DMS153 (cell line): ENCODE measurements around the gene SLC31A2.

Source experiments
- DNase-seq: peaks from one replicate; lab custom pipeline; 2025; lab: John Stamatoyannopoulos, UW

Gene SLC31A2

GRCh38 chr9:113151696-113152630 is 1.2 kb downstream of the SLC31A2 start:
- no peak for DNase-seq

- DNase-seq: no peak
Observed at GRCh38 chr9:113152699-113153098, 1.9 kb downstream of the SLC31A2 start.

- no peak for DNase-seq
Observed at GRCh38 chr9:113153599-113153998, 2.8 kb downstream of the SLC31A2 start.

GRCh38 chr9:113154471-113154870 is 3.7 kb downstream of the SLC31A2 start:
- DNase-seq: no peak

- DNase-seq: no peak
Observed at GRCh38 chr9:113154946-113155345, 4.1 kb downstream of the SLC31A2 start.

GRCh38 chr9:113155911-113156588 is 5.2 kb downstream of the SLC31A2 start:
- DNase-seq: no peak

DNA sequence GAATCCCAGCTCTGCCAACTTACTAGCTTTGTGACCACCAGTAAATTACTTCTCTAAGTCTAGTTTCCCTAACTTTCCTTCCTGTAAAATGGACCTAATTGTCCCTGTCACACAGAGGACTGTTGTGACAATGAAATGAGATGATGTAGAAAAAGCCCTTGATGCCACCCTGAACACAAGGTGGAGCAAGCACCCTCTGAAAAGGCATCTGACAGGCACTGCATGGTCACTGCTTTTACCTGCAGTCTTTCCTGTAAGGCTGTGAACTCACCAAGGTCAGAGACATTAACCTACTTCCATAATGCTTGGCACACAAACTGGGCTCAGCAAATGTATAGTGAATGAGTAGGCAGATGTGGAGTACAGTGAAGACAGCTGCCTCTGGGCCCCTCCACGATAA is 6.1 kb downstream of the SLC31A2 start:
- DNase-seq: no peak

DNA sequence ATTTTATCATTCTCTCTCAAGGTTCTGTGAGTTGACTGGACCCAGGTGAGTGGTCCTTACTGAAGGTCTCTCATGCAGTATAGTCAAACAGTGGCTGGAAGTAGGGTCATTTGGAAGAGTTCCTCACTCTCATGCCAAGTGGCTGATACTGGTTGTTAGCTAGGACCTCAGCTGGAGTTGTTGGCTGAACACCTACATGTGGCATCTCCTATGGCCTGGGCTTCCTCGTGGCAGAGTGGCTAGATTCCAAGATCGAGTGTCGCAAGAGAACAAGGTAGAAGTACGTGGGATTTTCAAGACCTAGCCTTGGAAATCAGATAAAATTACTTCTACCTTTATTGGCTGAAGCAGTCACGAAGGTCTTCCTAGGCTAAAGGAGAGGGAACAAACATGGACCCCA is 7.6 kb downstream of the SLC31A2 start:
- no peak for DNase-seq

DNA sequence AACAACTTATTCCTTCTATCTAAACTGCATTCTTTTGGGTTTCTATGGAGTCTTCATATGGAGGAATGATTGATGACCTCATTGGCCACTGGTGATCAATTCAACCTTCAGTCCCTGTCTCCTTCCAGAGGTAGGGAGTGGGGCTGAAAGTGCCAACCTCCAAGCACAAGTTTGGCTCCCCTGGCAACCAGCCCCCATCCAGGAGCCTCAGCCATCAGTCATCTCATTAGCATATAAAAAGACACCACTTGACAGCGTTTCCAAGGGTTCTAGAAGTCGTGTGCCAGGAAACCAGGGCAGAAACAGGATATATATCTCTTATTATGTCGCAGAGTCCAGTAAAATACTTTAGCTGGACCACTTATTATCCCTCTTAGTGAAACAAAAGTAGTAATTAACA is 9.8 kb downstream of the SLC31A2 start:
- DNase-seq: no peak

- no peak for DNase-seq
Observed at GRCh38 chr9:113163001-113163400, 12.2 kb downstream of the SLC31A2 start.

DNA sequence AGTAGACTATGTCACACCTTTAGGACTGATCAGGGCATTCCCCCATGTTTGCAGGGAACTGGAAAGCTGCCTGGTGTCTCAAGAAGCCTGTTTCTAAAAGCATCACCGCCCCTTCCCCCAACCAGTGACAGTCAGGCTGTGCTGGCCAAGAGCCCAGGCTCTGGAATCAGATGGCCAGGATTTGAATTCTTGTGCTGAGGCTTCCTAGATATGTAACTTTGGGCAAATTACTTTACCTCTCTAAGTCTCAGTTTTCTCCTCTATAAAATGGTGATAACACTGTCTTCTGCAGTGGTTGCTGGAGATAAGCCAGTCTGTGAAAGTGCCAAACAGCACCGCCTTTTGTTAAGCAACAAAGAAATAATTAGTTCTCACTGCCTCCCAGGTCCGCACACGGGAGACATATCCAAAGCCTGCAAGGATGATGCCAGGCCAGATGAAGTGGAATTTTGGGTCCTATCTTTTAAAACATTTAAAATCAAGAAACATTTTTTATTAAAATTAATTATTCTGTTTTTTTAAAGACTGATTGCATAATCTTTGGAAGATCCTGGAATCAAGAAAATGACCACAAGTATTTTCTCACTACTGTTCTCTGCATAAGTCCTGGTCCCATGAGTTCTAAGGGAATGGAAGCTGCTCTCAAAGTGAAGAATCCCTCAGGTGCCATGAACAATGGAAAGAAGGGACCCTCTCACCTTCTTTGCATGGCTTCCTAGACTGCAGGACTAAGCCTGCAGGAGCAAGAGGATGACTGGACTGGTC is 13.9 kb downstream of the SLC31A2 start:
- DNase-seq: no peak

- no peak for DNase-seq
Observed at GRCh38 chr9:113166039-113166438, 15.2 kb downstream of the SLC31A2 start.

- no peak for DNase-seq
Observed at GRCh38 chr9:113168809-113169208, 18.0 kb downstream of the SLC31A2 start.

GRCh38 chr9:113173341-113173740 is 22.5 kb downstream of the SLC31A2 start:
- DNase-seq: no peak

DNA sequence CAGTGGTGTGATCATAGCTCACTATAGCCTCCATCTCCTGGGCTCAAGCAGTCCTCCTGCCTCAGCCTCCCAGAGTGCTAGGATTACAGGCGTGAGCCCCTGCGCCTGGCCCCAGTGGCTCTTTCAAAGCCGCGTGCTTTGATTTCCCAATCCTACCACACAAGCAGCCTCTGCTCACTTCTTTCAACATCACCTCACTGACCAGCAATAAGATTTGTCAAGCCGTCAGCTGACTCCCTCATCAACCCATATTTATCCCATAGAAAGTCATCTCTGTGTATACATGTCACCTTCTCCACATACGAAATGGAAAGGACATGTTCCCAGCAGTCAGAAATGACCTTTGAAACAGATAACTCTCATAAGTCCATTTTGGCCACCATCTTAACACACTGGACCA is 26.0 kb downstream of the SLC31A2 start:
- no peak for DNase-seq

DNA sequence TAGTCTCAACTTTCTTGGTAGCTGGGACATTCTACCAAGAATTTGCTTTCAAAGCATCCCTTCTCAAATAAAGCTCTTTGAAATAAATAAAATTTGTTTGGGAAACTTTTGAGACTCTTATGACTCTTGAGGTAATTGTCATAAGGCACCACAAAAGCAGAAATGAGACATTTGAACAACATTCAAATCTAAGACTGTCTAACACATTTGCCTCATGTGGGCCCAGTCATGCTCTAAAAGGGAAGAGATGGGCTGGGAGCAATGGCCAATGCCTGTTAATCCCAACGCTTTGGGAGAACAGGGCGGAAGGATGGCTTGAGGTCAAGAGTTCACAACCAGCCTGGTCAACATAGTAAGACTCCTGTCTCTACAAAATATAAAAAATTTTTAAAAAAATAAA is 26.4 kb downstream of the SLC31A2 start:
- no peak for DNase-seq

- DNase-seq: no peak
Observed at GRCh38 chr9:113178087-113178486, 27.3 kb downstream of the SLC31A2 start.

GRCh38 chr9:113179839-113180238 is 29.0 kb downstream of the SLC31A2 start:
- DNase-seq: no peak

GRCh38 chr9:113181165-113181564 is 30.4 kb downstream of the SLC31A2 start:
- DNase-seq: no peak

DNA sequence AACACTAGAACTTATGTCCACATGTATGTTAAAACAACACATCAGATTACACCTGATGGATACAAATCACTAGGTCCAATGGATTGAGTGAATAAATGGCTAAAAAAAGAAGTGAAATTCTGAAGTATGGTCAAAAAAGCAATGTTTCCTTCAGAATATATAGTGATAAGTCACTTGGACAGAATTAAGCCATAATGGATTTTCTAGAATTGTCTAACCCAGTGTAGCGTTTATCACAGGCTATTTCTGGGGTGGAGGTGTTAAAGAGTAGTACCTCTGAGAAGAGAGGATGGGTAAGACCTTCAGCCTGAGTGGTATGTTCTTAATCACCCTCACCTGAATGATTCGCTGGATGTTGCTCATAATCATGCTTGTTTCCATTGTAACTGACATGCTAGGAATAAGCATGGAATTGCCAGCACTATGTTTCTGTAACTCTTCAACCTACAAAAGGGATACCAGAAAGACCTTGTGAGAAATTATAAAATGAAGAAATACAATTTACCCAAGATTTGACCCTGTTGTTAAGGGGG is 33.2 kb downstream of the SLC31A2 start:
- no peak for DNase-seq

DNA sequence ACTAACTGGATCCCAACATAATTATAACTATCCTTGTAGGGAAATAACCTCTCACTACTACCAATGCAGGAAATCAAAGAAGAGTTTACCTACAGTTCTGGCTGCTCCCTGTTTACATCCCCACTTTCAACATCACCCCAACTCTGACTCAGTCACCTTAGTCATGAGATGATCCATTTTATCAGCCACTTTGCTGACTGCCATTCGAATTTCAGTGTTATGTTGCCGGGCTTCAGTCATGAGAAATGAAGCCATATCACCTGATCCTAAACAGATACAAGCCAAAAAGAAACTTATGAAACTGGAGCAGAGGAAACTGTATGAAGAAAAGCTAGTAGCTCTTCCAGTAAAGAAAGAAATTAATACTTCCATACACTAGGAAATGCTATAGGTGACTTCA is 33.7 kb downstream of the SLC31A2 start:
- no peak for DNase-seq

DNA sequence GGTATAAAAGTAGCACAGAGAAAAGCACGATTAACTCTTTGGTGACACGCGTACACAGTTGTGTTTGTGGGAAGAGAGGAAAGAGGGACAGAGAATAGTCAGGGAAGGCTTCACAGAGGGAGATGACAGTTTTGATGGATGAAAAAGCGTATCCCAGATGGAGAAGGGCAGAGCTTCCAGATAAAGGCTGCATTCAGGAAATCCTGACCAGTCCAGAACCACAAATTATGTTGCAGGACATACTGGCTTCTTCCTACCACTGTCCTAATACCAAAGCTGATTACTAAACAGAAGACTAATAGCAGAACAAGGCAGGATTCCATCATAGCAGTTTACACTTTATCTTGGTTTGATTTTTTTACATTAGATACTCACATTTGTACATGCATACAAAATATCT is 34.5 kb downstream of the SLC31A2 start:
- no peak for DNase-seq
